CD4-positive, alpha-beta T cell (primary cell): ENCODE measurements around the gene CHST2. TPM values are rescaled to one million over a fixed set of nuclear protein-coding genes. Genes with fewer than 3 reads are reported as not detected.

Source experiments
- ATAC-seq: fragments of 200-7000 bp; cut with Tn5 transposase; one replicate; pipeline ENCODE4 v1.10.0; 2022; ENCODE audit warnings: mild to moderate bottlenecking; ENCODE audit not compliant: poor library complexity
- CTCF ChIA-PET: fragments of 350-600 bp; sonication (Branson Sonifier 250); formaldehyde crosslinking; loops from one replicate; lab custom pipeline; 2021; ENCODE audit warnings: antibody characterized with exemption, inconsistent platforms; lab: Charles Lee
- POLR2A ChIA-PET: fragments of 350-600 bp; sonication (Branson Sonifier 250); formaldehyde crosslinking; loops from one replicate; lab custom pipeline; 2021; ENCODE audit warnings: antibody characterized with exemption, inconsistent platforms; lab: Charles Lee
- DNase-seq, 14 experiments: peaks; one replicate each; pipeline ENCODE4 v3.0.0-alpha.2; 2013 to 2020; ENCODE audit warnings: mixed read lengths in 2 of 14
- H3K27ac ChIP-seq, 2 donors: one replicate each; pipeline versions ENCODE4 v1.5.1 to v1.7.0; 2013; ENCODE audit warnings: low read length in 2 of 2, low read depth in 1 of 2, mild to moderate bottlenecking in 1 of 2
- H3K27me3 ChIP-seq, 2 experiments: 1 replicate in 1 of 2; 2 replicates in 1 of 2; pipeline versions ENCODE4 v1.6.1 to v1.7.0; 2013; ENCODE audit warnings: low read length in 2 of 2, control low read depth in 1 of 2, mild to moderate bottlenecking in 1 of 2, moderate library complexity in 1 of 2; ENCODE audit not compliant: insufficient read depth in 2 of 2, control insufficient read depth in 1 of 2
- H3K36me3 ChIP-seq: one replicate; pipeline ENCODE4 v1.6.1; 2013; ENCODE audit warnings: low read length, control low read depth; ENCODE audit not compliant: insufficient read depth
- H3K4me1 ChIP-seq: one replicate; pipeline ENCODE4 v1.6.1; 2013; ENCODE audit warnings: low read length, control low read depth; ENCODE audit not compliant: insufficient read depth
- H3K4me3 ChIP-seq: one replicate; pipeline ENCODE4 v1.5.1; 2013; ENCODE audit warnings: mild to moderate bottlenecking, low read length, moderate library complexity
- H3K9me3 ChIP-seq, 2 experiments: 1 replicate in 1 of 2; 2 replicates in 1 of 2; pipeline versions ENCODE4 v1.6.1 to v1.7.0; 2013; ENCODE audit warnings: low read length in 2 of 2, mild to moderate bottlenecking in 2 of 2, control low read depth in 1 of 2, moderate library complexity in 1 of 2; ENCODE audit not compliant: control insufficient read depth in 1 of 2, insufficient read depth in 1 of 2
- H3K27ac Mint-ChIP-seq: one replicate; pipeline ENCODE4 v1.8.0; 2020; ENCODE audit warnings: mixed read lengths
- H3K27me3 Mint-ChIP-seq: one replicate; pipeline ENCODE4 v1.8.0; 2021; ENCODE audit warnings: mixed read lengths
- H3K36me3 Mint-ChIP-seq: one replicate; pipeline ENCODE4 v1.8.0; 2021; ENCODE audit warnings: low read depth, mixed read lengths
- H3K4me1 Mint-ChIP-seq: one replicate; pipeline ENCODE4 v1.8.0; 2021; ENCODE audit warnings: low read depth, mixed read lengths
- H3K4me3 Mint-ChIP-seq: one replicate; pipeline ENCODE4 v1.8.0; 2020; ENCODE audit warnings: mild to moderate bottlenecking, mixed read lengths
- H3K9me3 Mint-ChIP-seq: one replicate; pipeline ENCODE4 v1.8.0; 2020; ENCODE audit warnings: mixed read lengths
- CTCF ChIP-seq: fragments of 200-600 bp; IDR thresholded peaks from one replicate; pipeline ENCODE4 v1.8.0; 2022; ENCODE audit warnings: antibody characterized with exemption, mild to moderate bottlenecking
- intact Hi-C, 2 experiments: fragments of 100-400 bp; cut with DNase I in 1 of 2; cut with micrococcal nuclease in 1 of 2; formaldehyde crosslinking; loops; one replicate each; pipeline versions ENCODE4 v1.15.1 to v1.9.0; 2023 to 2025; cut with DNase I, micrococcal nuclease
- total RNA-seq, 174 experiments: library from RNA in 2 of 174; stranded (reverse) in 2 of 174; gene quantifications; one replicate each; pipeline ENCODE4 v1.2.3 and lab custom pipeline; 2021 to 2026

CHST2 gene
- total RNA-seq, 2 experiments from 2014 or later: 2.0 TPM

GRCh38 chr3:143110371-143110770, 9.2 kb upstream of the CHST2 start:
- Mint-ChIP-seq H3K4me3 (no peak overlapping the region), H3K27ac (no peak overlapping the region), H3K27me3 (no peaks in the 10 kb centered on the region), H3K4me1 (no peaks in the 10 kb centered on the region), H3K36me3 (no peaks in the 10 kb centered on the region), H3K9me3 (no peaks in the 10 kb centered on the region)
- peaks cover under 1 to 7% of the 10 kb centered on the region in 2 experiments for H3K9me3 ChIP-seq
- no peak for TF ChIP-seq CTCF
- CTCF ChIA-PET: no interaction called here
- intact Hi-C loops: loop anchor here in 1 of 2 experiments (10.0 kb wide), 1 partner anchor 864 kb away; the partner anchor contains the start of gene DIPK2A
- POLR2A ChIA-PET: no interaction called here
- H3K36me3 ChIP-seq: no peaks in the 10 kb centered on the region
- H3K27ac ChIP-seq: no peak overlapping the region
- H3K4me1 ChIP-seq: no peaks in the 10 kb centered on the region
- no peaks in the 10 kb centered on the region for H3K27me3 ChIP-seq
- H3K4me3 ChIP-seq: no peak overlapping the region
- DNase-seq (no peak), ATAC-seq (no peak)

GRCh38 chr3:143118630-143119008, 952 bp upstream of the CHST2 start:
- H3K27ac Mint-ChIP-seq: peak overlapping the region; percentile 88
- ATAC-seq (no peak), DNase-seq (peak in 2 of 14 experiments; percentile 5 to 23)
- Histone ChIP-seq H3K36me3 (no peaks in the 10 kb centered on the region), H3K27me3 (peaks cover 0 to 3% of the 10 kb centered on the region in 2 experiments), H3K4me3 (peak overlapping the region; percentile 93), H3K9me3 (peaks cover 0 to 12% of the 10 kb centered on the region in 2 experiments), H3K27ac (no peak overlapping the region), H3K4me1 (peaks cover 36% of the 10 kb centered on the region)
- no peaks in the 10 kb centered on the region for H3K27me3 Mint-ChIP-seq
- intact Hi-C loops: loop anchor here in 1 of 2 experiments (5.0 to 10.0 kb wide), 2 partner anchors 116 to 856 kb away; partner anchors contain the start of genes DIPK2A and U2SURP
- TF ChIP-seq CTCF: no peak
- H3K4me3 Mint-ChIP-seq: peak overlapping the region; percentile 95
- CTCF ChIA-PET: no interaction called here
- H3K9me3 Mint-ChIP-seq: no peaks in the 10 kb centered on the region
- peaks cover 39% of the 10 kb centered on the region for H3K4me1 Mint-ChIP-seq
- POLR2A ChIA-PET: interaction anchor here (1.1 to 3.6 kb wide), 2 partner anchors 8 to 52 kb away, joined by 3 to 12 read pairs; no protein-coding TSS in a partner anchor
- peaks cover 11% of the 10 kb centered on the region for H3K36me3 Mint-ChIP-seq

GRCh38 chr3:143119974-143120715, 574 bp downstream of the CHST2 start:
- H3K9me3 Mint-ChIP-seq: no peaks in the 10 kb centered on the region
- Histone ChIP-seq H3K27me3 (peaks cover 0 to 3% of the 10 kb centered on the region in 2 experiments), H3K4me1 (peaks cover 37% of the 10 kb centered on the region), H3K4me3 (peak overlapping the region; percentile 93), H3K9me3 (peaks cover 0 to 12% of the 10 kb centered on the region in 2 experiments), H3K27ac (peak overlapping the region in 1 of 2 donors; percentile 35), H3K36me3 (no peaks in the 10 kb centered on the region)
- intact Hi-C loops: loop anchor here (2.0 to 10.0 kb wide), 10 partner anchors 51 to 855 kb away; partner anchors contain the start of genes DIPK2A (in 1 of the 2) and U2SURP (in 1 of the 2)
- peak overlapping the region; percentile 95 for H3K4me3 Mint-ChIP-seq
- POLR2A ChIA-PET: interaction anchor here (0.6 to 3.6 kb wide), 8 partner anchors 51 to 554 kb away, joined by 3 to 12 read pairs (median 5); partner anchors contain the start of gene U2SURP
- no peak for TF ChIP-seq CTCF
- peak; percentile 19 for ATAC-seq
- DNase-seq: peak in 13 of 14 experiments; percentile 4 to 55 (median 26)
- H3K36me3 Mint-ChIP-seq: peaks cover 11% of the 10 kb centered on the region
- peaks cover 52% of the 10 kb centered on the region for H3K4me1 Mint-ChIP-seq
- no peaks in the 10 kb centered on the region for H3K27me3 Mint-ChIP-seq
- peak overlapping the region; percentile 55 for H3K27ac Mint-ChIP-seq
- CTCF ChIA-PET: interaction anchor here (1.2 kb wide), 1 partner anchor 51 kb away, joined by 3 read pairs; no protein-coding TSS in a partner anchor
